HG02970 (cell line): ENCODE measurements around the gene UGGT1.
"Not testable (repeated sequence)": the region's sequence is repeated elsewhere in the genome, so short reads cannot be mapped to it uniquely, and the experiment has no call there.

Experiments
- ATAC-seq: cut with Tn5 transposase; IDR thresholded peaks from one replicate; pipeline ENCODE4 v1.9.1; 2021; ENCODE audit warnings: mild to moderate bottlenecking, moderate library complexity, moderate number of reproducible peaks; ENCODE audit not compliant: unreplicated experiment, low FRiP score

Gene UGGT1

GRCh38 chr2:128170776-128171175 is 79.8 kb downstream of the UGGT1 start:
- no peak for ATAC-seq

DNA sequence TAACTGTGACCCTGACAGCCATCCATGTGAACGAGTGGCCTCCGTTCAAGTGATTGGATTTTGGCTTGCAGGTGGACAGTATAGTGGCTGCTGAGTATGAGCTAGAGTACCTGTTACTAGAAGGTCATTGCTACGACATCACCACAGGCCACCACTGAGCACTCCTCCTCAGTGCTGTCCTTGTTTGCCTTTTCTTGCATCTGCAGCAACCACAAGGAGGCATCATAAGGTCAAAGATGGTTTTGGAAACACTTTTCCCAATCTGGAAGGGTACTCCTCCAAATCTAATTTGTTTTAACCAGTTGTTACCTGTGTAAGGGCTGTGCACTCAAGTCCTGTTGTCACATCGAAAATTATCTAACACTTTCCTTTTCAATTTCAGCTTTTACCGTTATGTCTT is 81.2 kb downstream of the UGGT1 start:
- no peak for ATAC-seq

- ATAC-seq = not testable (repeated sequence)
Measured at GRCh38 chr2:128174067-128174466, 83.1 kb downstream of the UGGT1 start.

- no peak for ATAC-seq
Measured at GRCh38 chr2:128177315-128177714, 86.3 kb downstream of the UGGT1 start.

GRCh38 chr2:128178149-128178649 is 87.2 kb downstream of the UGGT1 start:
- no peak for ATAC-seq

- no peak for ATAC-seq
Measured at GRCh38 chr2:128178650-128179460, 87.9 kb downstream of the UGGT1 start.

GRCh38 chr2:128179461-128179755 is 88.4 kb downstream of the UGGT1 start:
- ATAC-seq = no peak

DNA sequence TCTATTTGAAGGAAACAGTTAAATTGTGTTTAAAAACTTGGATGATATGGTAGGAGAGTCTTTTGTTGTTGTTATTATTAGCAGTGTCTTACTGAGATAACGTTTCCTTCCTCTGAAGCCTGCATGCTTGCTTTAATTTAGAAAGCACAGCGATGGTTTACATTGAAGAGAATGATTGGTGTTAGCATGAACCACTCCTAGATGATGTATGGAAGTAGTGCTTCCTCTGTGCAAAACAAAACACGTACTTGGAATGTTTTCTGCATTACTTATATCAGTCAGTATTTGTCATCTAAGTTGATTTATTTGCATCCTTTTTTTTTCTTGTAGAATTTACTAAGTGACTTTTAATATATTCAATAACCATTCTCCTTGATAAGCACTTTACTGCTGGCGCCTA is 89.0 kb downstream of the UGGT1 start:
- ATAC-seq = no peak

- ATAC-seq = no peak
Measured at GRCh38 chr2:128185576-128185975, 94.6 kb downstream of the UGGT1 start.

- ATAC-seq = no peak
Measured at GRCh38 chr2:128187032-128187654, 96.1 kb downstream of the UGGT1 start.

DNA sequence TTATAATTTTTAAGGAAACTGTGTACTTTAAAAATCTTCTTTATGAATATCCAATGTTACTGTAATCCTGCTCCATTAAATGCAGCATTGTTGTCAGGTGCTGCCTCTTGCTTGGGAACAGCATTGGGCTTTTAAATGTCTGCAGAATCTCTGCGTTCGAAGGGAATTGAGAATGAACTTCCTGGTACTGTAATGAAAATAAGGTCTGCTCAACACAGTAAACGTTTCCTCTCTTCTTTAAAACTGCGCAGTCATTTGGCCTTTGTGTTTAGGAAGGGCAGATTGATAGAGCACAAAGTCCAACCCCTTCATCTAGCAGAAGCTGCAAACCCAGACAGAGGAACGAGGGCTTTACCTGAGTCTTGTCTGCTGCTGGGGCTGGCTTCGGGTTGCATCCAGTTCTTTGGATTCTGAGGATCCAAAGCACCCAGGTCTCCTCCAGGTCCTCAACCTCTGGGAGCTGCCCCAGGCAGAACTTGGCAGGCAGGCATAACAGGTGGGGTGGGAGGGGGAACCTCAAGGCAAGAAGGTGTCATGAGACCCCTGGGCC is 104.5 kb downstream of the UGGT1 start:
- ATAC-seq = no peak

DNA sequence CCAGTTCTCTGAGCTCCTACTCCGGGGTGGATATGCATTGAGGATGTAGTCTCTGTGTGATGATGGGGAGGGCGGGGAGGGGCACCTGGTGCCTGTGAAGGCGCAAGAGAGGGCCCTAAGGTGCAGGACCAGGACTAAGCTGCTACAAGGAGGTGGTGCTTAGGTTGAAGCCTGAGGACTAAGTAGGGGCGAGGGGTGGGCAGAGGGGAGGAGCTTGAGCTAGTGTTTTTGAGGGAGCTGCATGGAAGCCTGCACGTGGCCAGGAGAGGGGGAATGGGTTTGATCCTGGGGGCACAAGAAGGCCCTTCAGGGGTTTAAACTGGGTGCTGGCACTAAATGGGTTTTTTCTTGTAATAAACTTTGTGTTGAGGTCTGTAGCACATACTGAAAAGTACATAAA is 105.0 kb downstream of the UGGT1 start:
- no peak for ATAC-seq

- no peak for ATAC-seq
Measured at GRCh38 chr2:128196471-128196931, 105.5 kb downstream of the UGGT1 start.

- ATAC-seq = no peak
Measured at GRCh38 chr2:128197059-128197458, 106.1 kb downstream of the UGGT1 start.

- ATAC-seq = no peak
Measured at GRCh38 chr2:128198656-128199055, 107.7 kb downstream of the UGGT1 start.

GRCh38 chr2:128199141-128199540 is 108.1 kb downstream of the UGGT1 start:
- ATAC-seq = no peak

DNA sequence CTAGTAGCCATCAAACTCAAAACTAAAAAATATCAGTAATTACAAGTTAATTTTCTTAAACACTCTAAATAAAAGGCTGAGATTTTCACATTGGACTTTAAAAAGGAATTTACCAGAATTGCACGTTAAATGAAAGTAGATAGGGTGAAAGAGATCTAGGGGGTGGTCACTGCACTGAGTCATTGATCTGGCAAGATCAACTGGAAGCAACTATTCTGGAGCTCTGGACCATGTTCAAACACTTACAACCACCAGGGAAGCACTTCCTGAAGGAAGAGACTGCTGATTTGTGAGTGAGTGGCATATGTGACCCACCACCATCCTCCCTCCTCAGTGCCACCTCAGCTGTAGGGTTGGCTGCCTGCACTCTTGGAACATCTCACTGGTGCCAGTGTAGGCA is 111.8 kb downstream of the UGGT1 start:
- ATAC-seq = no peak

DNA sequence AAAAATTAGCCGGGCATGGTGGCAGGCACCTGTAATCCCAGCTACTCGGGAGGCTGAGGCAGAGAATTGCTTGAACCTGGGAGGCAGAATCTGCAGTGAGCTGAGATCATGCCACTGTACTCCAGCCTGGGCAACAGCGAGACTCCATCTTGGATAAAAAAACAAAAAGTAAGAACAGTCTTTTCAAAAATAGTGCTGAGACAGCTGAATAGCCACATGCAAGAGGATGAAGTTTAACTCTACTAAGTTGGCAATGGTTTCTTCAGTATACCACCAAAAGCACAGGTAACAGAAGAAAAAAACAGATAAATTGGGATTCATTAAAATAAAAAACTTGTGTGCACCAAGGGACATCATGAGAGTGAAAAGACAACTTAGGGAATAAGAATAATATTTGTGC is 115.2 kb downstream of the UGGT1 start:
- no peak for ATAC-seq

DNA sequence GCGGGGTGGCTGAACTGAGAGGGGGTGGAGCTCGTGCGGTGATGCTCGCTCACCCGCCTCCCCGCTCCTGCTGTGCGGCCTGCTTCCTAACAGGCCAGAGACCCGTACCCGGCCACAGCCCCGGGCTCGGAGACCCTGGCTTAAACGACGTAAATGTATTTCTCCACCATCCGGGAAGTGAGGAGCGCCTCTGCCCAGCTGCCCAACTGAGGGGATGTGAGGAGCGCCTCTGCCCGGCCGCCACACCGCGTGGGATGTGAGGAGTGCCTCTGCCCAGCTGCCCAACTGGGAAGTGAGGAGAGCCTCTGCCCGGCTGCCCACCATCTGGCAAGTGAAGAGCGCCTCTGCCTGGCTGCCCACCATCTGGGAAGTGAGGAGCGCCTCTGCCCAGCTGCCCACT is 117.0 kb downstream of the UGGT1 start:
- no peak for ATAC-seq

GRCh38 chr2:128208631-128209324 is 117.8 kb downstream of the UGGT1 start:
- not testable (repeated sequence) for ATAC-seq

GRCh38 chr2:128214251-128214650 is 123.3 kb downstream of the UGGT1 start:
- ATAC-seq = no peak
